SK-N-SH treated with all-trans-retinoic acid at 6 μM for 48 hours (cell line): Measurements from ENCODE around the gene PON2.

Experiments
- ARNTL ChIP-seq: fragments of 450-650 bp; formaldehyde crosslinking; IDR thresholded peaks from 2 replicates; pipeline ENCODE4 v1.5.0; 2020; ENCODE audit warnings: low read depth, mild to moderate bottlenecking, moderate library complexity, borderline replicate concordance
- CSRNP3 ChIP-seq: fragments of 250-450 bp; sonication (Bioruptor Pico); IDR thresholded peaks from 2 replicates; pipeline ENCODE4 v1.5.1; 2021; ENCODE audit warnings: mild to moderate bottlenecking, moderate library complexity
- TSHZ2 ChIP-seq: fragments of 250-450 bp; sonication (Bioruptor Pico); IDR thresholded peaks from 2 replicates; pipeline ENCODE4 v1.5.0; 2020; ENCODE audit warnings: mild to moderate bottlenecking, moderate library complexity
- TF ChIP-seq, protein P1 (sequence below): fragments of 250-450 bp; sonication (Bioruptor Pico); IDR thresholded peaks from 2 replicates; pipeline ENCODE4 v1.8.0; 2021; ENCODE audit warnings: low read depth, mild to moderate bottlenecking, moderate library complexity, borderline replicate concordance

DNA sequence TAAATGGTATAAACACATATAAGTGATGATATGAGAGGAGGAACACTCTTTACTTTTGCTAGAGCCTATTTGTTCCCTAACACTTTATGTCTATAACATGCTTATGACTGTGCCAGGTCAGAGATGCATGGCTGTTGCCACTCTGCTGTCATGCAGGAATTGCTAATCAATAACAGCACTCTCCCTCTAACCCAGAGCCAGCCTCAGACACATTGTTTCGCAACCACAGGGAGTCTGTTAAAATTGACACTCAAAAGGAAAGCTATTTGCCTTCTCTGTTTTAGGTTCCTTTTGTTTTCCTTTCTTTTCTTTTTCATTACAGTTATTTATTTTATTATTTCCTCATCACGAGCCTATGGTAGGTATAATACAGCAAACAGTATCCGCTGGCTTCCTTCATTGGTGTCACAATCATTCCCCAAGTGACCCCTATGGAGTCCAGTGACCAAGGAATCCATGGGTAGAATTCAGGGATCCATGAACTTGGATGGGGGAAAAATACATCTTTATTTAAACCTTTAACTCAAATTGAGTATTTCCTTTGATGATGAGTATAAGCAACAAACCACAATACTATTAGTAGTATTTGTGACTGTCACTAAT is 6.8 kb downstream of the PON2 start:
- TF ChIP-seq, protein P1, sequence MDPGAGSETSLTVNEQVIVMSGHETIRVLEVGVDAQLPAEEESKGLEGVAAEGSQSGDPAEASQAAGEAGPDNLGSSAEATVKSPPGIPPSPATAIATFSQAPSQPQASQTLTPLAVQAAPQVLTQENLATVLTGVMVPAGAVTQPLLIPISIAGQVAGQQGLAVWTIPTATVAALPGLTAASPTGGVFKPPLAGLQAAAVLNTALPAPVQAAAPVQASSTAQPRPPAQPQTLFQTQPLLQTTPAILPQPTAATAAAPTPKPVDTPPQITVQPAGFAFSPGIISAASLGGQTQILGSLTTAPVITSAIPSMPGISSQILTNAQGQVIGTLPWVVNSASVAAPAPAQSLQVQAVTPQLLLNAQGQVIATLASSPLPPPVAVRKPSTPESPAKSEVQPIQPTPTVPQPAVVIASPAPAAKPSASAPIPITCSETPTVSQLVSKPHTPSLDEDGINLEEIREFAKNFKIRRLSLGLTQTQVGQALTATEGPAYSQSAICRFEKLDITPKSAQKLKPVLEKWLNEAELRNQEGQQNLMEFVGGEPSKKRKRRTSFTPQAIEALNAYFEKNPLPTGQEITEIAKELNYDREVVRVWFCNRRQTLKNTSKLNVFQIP (CRISPR knock-in tag), result no peak
- TF ChIP-seq ARNTL (CRISPR knock-in tag) (no peak), CSRNP3 (CRISPR knock-in tag) (no peak), TSHZ2 (CRISPR knock-in tag) (no peak)
